Measurements from ENCODE around the gene ITSN1. TPM values are rescaled to one million over a fixed set of nuclear protein-coding genes. Genes with fewer than 3 reads are reported as not detected.
"Not testable (repeated sequence)": the region's sequence is repeated elsewhere in the genome, so short reads cannot be mapped to it uniquely, and the experiment has no call there.

ITSN1 gene
- polyA plus RNA-seq, 12 donors, result 29.8 to 65.1 (median 37.2) TPM; not detected in 1

- DNase-seq, result no peak
These were observed 69.9 kb downstream of the ITSN1 start for GRCh38 chr21:33712022-33712803.

GRCh38 chr21:33721081-33721480 lies 78.8 kb downstream of the ITSN1 start:
- no peak for DNase-seq

- not testable (repeated sequence) for DNase-seq
These were observed 86.8 kb downstream of the ITSN1 start for GRCh38 chr21:33729139-33729538.

- DNase-seq, result no peak
These were observed 87.3 kb downstream of the ITSN1 start for GRCh38 chr21:33729641-33730040.

- DNase-seq, result no peak
These were observed 89.1 kb downstream of the ITSN1 start for GRCh38 chr21:33731447-33731846.

- DNase-seq, result no peak
These were observed 89.7 kb downstream of the ITSN1 start for GRCh38 chr21:33732038-33732437.

GRCh38 chr21:33733601-33734000 lies 91.3 kb downstream of the ITSN1 start:
- no peak for DNase-seq

- DNase-seq, result no peak
These were observed 92.0 kb downstream of the ITSN1 start for GRCh38 chr21:33734291-33734690.

- no peak for DNase-seq
These were observed 92.5 kb downstream of the ITSN1 start for GRCh38 chr21:33734818-33735217.

GRCh38 chr21:33736569-33736968 lies 94.3 kb downstream of the ITSN1 start:
- DNase-seq, result no peak

- DNase-seq, result no peak
These were observed 97.4 kb downstream of the ITSN1 start for GRCh38 chr21:33739701-33740100.

- no peak for DNase-seq
These were observed 105.1 kb downstream of the ITSN1 start for GRCh38 chr21:33747420-33747819.

GRCh38 chr21:33748903-33749302 lies 106.6 kb downstream of the ITSN1 start:
- DNase-seq, result no peak

GRCh38 chr21:33750017-33750416 lies 107.7 kb downstream of the ITSN1 start:
- DNase-seq, result no peak

- DNase-seq, result no peak
These were observed 108.8 kb downstream of the ITSN1 start for GRCh38 chr21:33751120-33751519.

GRCh38 chr21:33751533-33751932 lies 109.2 kb downstream of the ITSN1 start:
- no peak for DNase-seq

- no peak for DNase-seq
These were observed 110.0 kb downstream of the ITSN1 start for GRCh38 chr21:33752260-33752659.

GRCh38 chr21:33753886-33754285 lies 111.6 kb downstream of the ITSN1 start:
- no peak for DNase-seq

GRCh38 chr21:33754481-33754880 lies 112.2 kb downstream of the ITSN1 start:
- DNase-seq, result peak; percentile 15

GRCh38 chr21:33755354-33755753 lies 113.1 kb downstream of the ITSN1 start:
- no peak for DNase-seq

- no peak for DNase-seq
These were observed 118.5 kb downstream of the ITSN1 start for GRCh38 chr21:33760641-33761440.

GRCh38 chr21:33761441-33762036 lies 119.2 kb downstream of the ITSN1 start:
- no peak for DNase-seq
